Thyroid gland (tissue), 4 donors: ENCODE data around the gene ZNF407. TPM values are rescaled to one million over a fixed set of nuclear protein-coding genes. Genes with fewer than 3 reads are reported as not detected.
"Not testable (repeated sequence)": the region's sequence is repeated elsewhere in the genome, so short reads cannot be mapped to it uniquely, and the experiment has no call there.

Experiments used
- DNase-seq, 2 donors: peaks; one replicate each; pipeline ENCODE4 v3.0.0-alpha.2; 2019
- H3K27ac ChIP-seq, 3 donors: fragments of 200-600 bp; sonication (generic); 1 replicate in 2 of 3; 2 replicates in 1 of 3; pipeline ENCODE4 v1.5.1; 2016 to 2019; ENCODE audit warnings: mild to moderate bottlenecking in 1 of 3, moderate library complexity in 1 of 3
- H3K27me3 ChIP-seq: fragments of 200-600 bp; sonication (generic); one replicate; pipeline ENCODE4 v1.5.1; 2019
- H3K36me3 ChIP-seq, 2 donors: fragments of 200-600 bp; sonication (generic); one replicate each; pipeline ENCODE4 v1.5.1; 2016 to 2019
- H3K4me1 ChIP-seq, 2 donors: fragments of 200-600 bp; sonication (generic); one replicate each; pipeline ENCODE4 v1.5.1; 2017 to 2019
- H3K4me3 ChIP-seq, 3 donors: fragments of 200-600 bp; sonication (generic); replicated peaks in 1 of 3; 1 replicate in 2 of 3; 2 replicates in 1 of 3; pipeline ENCODE4 v1.5.1; 2016; ENCODE audit warnings: mild to moderate bottlenecking in 1 of 3
- H3K9me3 ChIP-seq: fragments of 200-600 bp; sonication (generic); one replicate; pipeline ENCODE4 v1.5.1; 2017
- POLR2A ChIP-seq, 2 donors: fragments of 450-650 bp; IDR thresholded peaks; one replicate each; pipeline ENCODE4 v1.6.1; 2017; ENCODE audit warnings: antibody characterized with exemption in 2 of 2, mild to moderate bottlenecking in 2 of 2, moderate library complexity in 1 of 2
- WGBS, 2 donors: methylation state at CpG; one replicate each; pipeline ENCODE4 v1.1.5; 2017; 5-methylcytosine and 5-hydroxymethylcytosine counted together
- intact Hi-C: fragments of 100-400 bp; cut with DNase I; formaldehyde crosslinking; loops from one replicate; pipeline ENCODE4 v1.15.1; 2023
- total RNA-seq, 4 donors: library from RNA; depleted of rRNA; stranded (reverse); fragments of >200 nt; gene quantifications; one replicate each; pipeline ENCODE4 v1.2.3, GENCODE V29; 2016
- TF ChIP-seq, protein P1 (sequence below), 6 experiments: fragments of 200-600 bp in 3 of 6; fragments of 450-650 bp in 3 of 6; sonication (generic) in 3 of 6; IDR thresholded peaks; one replicate each; pipeline ENCODE4 v1.5.1; 2016 to 2019; ENCODE audit warnings: antibody characterized with exemption in 6 of 6, mild to moderate bottlenecking in 2 of 6, inconsistent platforms in 1 of 6, moderate library complexity in 1 of 6

Gene ZNF407
- total RNA-seq, 4 donors from 2014 or later, result 20.2 to 40.0 (median 26.4) TPM

DNA sequence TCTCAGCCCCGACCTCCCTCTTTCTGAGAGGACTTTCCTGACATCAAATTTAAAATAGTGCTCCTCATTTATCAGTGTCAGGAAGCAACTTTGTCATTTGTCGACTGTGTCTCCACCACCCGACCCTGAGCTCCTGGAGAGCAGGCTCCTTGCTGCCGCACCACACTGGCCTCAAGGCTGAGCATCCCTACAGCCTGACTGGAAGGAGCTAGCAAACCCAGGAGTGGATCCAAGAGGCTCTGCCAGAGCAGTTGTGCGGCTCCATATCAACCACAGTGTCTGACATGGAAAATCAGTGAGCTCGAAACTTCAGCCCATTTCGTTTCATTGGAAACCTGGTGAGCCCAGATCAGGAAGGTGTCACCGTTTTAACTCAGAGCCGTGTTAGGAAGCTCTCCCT, 486.1 kb downstream of the ZNF407 start:
- 88 to 90% methylated on average over 9 of the region's 9 CpGs for WGBS, 2 donors
- intact Hi-C loops, result no loop called here

DNA sequence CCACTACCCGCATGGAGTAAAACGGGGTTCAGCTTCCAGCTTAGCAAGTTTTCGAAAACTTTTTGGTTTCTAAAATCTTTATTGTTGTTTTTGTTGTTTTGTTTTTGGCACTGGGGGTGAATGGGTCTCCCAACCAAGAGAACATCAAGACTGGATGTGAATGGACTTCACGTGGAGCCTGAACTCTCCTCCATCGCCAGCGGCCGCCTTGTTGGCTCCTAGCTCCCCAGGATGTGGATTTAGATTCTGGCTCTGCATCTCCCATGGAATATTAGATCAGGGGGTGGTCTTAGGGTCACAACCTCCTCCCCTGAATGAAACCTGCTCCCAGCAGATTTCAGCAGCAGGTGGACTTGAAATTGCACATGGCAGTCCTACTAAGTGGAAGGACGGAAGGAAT, 488.0 kb downstream of the ZNF407 start:
- H3K9me3 ChIP-seq, DNase-seq, H3K36me3 ChIP-seq, intact Hi-C loops, H3K27ac ChIP-seq, H3K4me1 ChIP-seq, H3K4me3 ChIP-seq, H3K27me3 ChIP-seq: not testable (repeated sequence)
- WGBS, 2 donors, result 92 to 93% methylated on average over 8 of the region's 8 CpGs

More for the DNA sequence above, 486.1 kb downstream of the ZNF407 start:
- Histone ChIP-seq H3K36me3 (no peaks in the 10 kb centered on the region), H3K4me1 (no peaks in the 10 kb centered on the region), H3K27me3 (no peaks in the 10 kb centered on the region), H3K9me3 (no peaks in the 10 kb centered on the region), H3K4me3 (no peak overlapping the region), H3K27ac (no peak overlapping the region)
- no peak for TF ChIP-seq POLR2A (IDR thresholded peaks at IDR 0.05)
- TF ChIP-seq, protein P1, sequence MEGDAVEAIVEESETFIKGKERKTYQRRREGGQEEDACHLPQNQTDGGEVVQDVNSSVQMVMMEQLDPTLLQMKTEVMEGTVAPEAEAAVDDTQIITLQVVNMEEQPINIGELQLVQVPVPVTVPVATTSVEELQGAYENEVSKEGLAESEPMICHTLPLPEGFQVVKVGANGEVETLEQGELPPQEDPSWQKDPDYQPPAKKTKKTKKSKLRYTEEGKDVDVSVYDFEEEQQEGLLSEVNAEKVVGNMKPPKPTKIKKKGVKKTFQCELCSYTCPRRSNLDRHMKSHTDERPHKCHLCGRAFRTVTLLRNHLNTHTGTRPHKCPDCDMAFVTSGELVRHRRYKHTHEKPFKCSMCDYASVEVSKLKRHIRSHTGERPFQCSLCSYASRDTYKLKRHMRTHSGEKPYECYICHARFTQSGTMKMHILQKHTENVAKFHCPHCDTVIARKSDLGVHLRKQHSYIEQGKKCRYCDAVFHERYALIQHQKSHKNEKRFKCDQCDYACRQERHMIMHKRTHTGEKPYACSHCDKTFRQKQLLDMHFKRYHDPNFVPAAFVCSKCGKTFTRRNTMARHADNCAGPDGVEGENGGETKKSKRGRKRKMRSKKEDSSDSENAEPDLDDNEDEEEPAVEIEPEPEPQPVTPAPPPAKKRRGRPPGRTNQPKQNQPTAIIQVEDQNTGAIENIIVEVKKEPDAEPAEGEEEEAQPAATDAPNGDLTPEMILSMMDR (IDR thresholded peaks at IDR 0.05), result no peak
- DNase-seq, result no peak

DNA sequence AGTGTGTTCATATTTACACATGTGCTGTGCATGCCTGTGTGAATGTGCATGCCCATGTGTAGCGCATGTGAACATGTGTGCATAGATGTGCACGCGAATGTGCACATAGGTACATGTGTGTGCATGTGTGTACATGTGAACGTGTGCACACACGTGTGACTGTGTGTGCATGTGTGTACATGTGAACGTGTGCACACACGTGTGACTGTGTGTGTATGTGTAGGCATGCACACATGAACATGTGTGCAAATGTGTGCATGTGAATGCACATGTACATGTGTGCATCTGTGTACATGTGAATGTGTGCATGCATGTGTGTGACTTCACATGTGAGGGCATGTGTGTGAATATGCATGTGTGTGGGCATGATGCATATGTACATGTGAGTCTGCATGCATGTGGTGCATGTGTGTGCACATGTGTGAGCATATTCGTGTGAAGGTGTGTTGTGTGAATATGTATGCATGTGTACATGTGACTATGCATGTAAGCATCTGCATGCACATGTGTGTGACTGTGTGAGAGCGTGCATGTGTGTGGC, 488.9 kb downstream of the ZNF407 start:
- Histone ChIP-seq H3K27ac (no peak overlapping the region), H3K27me3 (no peaks in the 10 kb centered on the region), H3K4me3 (no peak overlapping the region), H3K9me3 (no peaks in the 10 kb centered on the region), H3K4me1 (no peaks in the 10 kb centered on the region), H3K36me3 (no peaks in the 10 kb centered on the region)
- WGBS, 2 donors, result 94% methylated on average over 9 of the region's 9 CpGs
- intact Hi-C loops, result no loop called here
- DNase-seq, result no peak
- TF ChIP-seq, protein P1 (IDR thresholded peaks at IDR 0.05), result no peak
- no peak for TF ChIP-seq POLR2A (IDR thresholded peaks at IDR 0.05)

DNA sequence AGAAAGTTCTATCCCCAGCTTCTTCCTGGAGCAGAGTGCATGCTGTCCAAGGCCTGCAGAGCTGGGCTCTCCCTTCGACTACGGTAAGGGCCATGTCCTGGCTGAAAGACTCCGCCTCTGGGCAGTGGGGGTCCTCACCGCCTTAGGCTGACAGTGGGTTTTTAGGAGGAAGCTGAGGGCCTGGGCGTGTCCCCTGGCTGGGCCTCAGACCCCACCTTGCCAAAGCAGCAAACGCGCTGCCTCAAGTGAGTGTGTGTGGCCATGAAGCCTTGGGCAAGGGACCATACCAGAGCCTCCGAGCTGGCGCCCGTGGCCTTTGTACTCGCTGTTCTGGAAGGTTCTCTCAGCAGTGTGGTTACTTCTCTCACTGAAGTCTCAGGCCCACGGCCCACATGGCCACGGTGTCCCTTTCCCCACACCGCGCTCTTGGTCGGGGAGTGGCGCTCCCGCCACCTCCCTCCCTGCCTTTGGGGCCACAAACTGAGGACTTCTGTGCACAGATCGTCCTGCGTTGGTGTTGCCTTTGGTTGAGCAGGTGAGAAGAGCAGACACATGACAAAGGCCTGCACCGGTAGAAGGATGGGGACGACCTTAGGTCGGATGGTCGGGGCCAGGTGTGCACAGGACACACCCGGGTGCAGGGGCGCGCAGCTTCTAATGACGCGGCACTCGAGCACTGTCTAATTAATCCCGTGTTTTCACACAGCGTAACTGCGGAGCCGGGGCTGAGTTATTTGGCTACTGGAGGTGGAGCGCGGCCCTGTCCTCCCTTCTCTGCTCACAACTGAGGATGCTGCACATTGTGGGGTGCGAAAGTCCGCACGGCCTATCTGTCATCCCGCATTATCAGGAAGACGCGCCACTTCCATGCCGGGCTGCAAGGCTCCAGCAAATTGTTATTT, 489.7 kb downstream of the ZNF407 start:
- 95 to 96% methylated on average over 40 to 42 of the region's 43 CpGs for WGBS, 2 donors
- no peak overlapping the region for H3K27ac ChIP-seq
- DNase-seq, result no peak
- H3K4me3 ChIP-seq, result no peak overlapping the region
- H3K27me3 ChIP-seq, result no peaks in the 10 kb centered on the region
- H3K9me3 ChIP-seq, result no peaks in the 10 kb centered on the region
- intact Hi-C loops, result no loop called here
- TF ChIP-seq, protein P1 (IDR thresholded peaks at IDR 0.05), result no peak
- no peak for TF ChIP-seq POLR2A (IDR thresholded peaks at IDR 0.05)
- H3K4me1 ChIP-seq, result no peaks in the 10 kb centered on the region
- no peaks in the 10 kb centered on the region for H3K36me3 ChIP-seq

DNA sequence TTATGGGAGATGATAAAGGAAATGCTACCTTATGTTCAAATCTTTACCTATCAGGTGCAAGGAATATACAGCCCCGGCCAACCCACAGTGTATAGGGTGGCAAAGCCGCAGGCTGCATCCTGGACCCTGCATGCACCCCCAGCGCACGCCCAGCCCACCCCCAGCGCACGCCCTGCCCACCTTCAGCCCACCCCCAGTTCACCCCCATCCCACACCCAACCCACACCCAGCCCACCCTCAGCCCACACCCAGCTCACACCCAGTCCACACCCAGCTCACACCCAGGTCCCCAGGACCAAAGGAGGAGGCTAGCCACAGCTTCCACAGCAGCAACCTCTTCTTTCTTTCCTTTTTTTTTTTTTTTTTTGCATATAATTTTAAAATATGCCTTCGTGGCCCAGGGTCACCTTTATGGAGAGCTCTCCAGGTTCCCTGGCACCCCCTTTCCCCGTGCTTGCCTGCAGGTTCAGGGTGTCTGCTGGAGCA, 490.4 kb downstream of the ZNF407 start:
- no peaks in the 10 kb centered on the region for H3K4me1 ChIP-seq
- no peaks in the 10 kb centered on the region for H3K36me3 ChIP-seq
- no peak overlapping the region for H3K4me3 ChIP-seq
- H3K27ac ChIP-seq, result no peak overlapping the region
- TF ChIP-seq, protein P1 (IDR thresholded peaks at IDR 0.05), result no peak
- TF ChIP-seq POLR2A (IDR thresholded peaks at IDR 0.05), result no peak
- intact Hi-C loops, result no loop called here
- no peaks in the 10 kb centered on the region for H3K9me3 ChIP-seq
- no peaks in the 10 kb centered on the region for H3K27me3 ChIP-seq
- DNase-seq, result no peak
- 94% methylated on average over 8 of the region's 8 CpGs for WGBS, 2 donors
